ENCODE data around the gene KSR1.

KSR1 gene

DNA sequence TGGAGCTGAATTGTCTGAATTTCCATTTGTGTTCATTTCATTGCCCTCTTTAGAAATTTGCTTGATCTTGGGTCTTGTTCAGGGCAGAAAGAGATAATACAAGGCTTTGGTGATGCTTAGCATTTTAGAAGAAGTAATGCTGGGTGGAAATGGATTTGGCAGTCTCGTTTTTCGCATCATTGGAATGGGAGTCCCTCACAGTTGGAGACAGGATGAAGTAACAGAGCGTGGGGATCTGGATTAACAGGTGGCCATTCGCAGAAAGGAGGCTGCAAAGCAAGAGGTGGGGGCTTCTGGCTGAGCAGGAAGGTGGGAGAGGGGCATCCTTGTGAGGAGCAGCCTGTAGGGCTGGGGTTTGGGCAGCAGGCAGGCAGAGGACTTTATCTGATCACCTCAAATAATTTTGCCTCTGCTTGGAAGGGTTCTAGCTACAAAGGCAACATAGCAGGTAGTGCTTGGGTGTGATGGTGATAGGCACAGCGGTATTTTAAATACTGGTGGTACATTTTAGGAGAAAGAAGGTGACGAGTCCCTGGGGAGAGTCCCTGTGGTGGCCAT lies 17.0 kb downstream of the KSR1 start:
- no peak overlapping the region for H3K4me3 ChIP-seq (ENCODE audit: low read depth, low read length)

DNA sequence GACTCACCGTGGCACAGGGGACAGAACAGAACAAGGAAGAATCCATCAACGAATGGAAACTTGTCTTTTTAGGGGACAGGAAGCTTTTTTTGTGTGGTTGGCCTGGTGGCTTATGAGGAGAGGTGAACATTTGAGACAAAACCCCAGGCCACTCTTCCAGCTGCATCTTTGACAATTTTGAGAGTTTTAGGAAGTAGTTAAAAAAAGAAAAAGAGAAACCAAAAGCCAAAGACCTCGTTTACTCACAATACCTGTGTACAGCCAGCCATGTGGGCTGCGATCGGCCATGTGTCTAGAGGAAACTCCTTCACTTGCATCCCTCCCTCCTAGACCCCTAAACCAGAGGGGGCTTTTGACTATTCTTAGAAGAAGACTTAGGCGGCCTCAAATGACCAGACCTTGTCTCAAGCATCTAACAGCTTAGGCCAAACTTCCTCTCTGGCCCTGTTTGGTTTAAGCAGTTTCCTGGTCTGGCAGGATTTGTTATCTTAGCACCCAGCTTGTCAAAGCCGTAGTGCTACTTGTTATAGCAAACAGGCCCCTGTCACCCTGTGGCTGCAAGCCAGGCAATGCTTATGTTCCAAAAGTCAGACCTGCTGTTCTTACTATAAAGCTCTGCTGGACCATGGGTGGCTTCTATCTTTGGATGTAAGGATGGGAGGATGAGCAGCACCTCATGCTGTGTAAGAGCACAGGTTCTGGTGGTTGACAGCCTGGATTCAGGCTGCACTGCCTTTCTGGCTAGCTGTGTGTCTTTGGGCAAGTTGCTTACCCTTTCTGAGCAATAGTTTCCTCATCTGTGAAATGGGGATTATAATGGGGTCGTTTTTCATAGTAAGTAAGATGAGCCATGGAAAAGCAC lies 17.7 kb downstream of the KSR1 start:
- H3K4me3 ChIP-seq (ENCODE audit: low read depth, low read length), result no peak overlapping the region

DNA sequence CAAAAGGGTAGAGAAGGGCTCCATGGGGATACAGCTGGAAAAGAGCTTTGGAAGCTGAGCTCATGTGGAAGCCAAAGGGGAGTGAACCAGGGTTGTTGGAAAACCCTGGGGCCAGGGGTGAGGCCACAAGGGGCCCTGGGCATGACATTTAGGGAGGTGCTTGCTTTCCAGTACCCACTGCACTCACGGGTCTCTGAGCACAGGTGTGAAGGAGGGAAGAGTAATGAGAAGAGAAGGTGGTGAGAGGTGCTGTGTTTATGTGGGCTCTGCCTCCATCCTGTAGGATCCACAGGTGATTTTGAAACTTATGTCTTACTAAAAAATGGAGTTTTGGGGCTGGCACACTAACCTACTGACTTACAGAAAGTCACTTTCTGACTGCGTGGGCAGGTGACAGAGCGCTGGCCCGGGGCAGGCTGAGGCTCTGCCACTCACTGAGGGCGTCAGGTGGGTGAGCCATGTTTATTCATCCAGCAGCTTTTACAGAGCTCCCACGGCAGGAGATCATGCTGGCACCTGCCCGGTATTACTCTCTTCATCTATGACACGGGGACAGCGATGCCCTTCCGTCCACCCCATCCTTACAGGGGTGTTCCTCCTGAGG lies 18.9 kb downstream of the KSR1 start:
- H3K4me3 ChIP-seq (ENCODE audit: low read depth, low read length), result no peak overlapping the region

DNA sequence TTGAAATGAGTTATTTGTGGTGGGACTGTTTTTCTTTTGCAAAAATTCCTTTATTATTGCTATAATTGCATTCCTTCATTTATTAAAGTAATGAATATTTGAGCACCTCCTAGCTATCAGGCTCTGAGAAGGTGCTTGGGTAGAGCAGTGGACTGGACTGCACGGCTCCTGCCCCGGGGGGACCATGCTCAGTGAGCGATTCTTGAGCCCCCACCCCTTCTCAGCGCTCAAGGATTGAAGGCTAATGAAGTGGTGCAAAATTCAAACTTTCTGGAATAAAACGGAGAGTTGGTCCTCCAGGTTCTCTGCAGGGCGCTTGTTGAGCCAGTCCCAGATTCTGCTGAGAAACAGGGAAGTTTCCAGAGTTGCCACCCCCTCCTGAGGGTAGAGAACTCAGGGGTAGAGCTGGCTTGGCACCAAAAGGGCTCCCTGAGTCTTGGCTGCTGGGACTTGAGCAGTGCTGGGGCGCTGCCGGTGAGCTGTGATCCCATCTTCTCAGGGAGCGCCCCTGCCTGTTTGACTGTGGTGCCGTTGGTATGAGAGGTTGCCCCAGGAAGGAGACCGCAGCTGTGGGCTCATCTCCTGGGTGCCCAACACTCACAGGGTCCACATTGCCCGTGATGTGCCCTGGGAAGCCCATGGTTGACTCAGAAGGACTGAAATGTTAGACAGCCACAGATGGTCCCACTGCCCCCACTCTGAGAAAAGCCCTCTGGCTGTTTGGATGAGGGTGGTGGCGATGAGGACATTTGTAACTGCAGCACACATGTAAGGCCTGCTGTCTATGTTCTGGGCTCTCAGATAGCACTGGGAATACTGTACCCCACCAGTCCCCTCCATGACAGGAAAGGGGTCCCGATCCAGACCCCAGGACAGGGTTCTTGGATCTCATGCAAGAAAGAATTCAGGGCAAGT lies 20.0 kb downstream of the KSR1 start:
- no peak overlapping the region for H3K4me3 ChIP-seq (ENCODE audit: low read depth, low read length)

DNA sequence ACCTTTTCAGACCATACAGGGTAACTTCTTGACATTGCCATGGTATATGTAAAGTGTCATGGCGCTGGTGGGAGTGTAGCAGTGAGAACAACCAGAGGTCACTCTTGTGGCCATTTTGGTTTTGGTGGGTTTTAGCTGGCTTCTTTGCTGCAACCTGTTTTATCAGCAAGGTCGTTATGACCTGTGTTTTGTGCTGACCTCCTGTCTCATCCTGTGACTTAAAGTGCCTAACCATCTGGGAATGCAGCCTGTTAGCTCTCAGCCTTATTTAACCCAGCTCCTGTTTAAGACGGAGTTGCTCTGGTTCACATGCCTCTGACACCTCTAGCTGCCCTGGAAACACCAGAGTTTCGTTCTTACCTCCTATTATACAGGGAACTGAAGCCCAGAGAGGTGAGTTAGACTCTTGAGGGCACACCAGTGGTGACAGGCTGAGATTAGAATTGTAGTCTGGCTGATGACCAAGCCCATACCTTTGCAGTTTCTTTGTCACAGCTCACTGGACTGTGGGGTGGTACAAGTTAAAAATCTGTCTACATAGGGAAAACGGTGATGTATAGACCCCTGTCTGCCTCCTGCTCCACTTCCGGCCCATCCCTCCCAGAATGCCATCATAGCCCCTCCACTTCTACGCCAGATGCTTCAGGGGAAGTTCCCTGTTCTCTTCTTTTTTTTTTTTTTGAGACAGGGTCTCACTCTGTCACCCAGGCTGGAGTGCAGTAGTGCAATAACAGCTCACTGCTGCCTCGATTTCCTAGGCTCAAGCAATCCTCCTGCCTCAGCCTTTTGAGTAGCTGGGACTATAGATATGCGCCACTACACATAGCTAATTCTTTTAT lies 21.0 kb downstream of the KSR1 start:
- H3K4me3 ChIP-seq (ENCODE audit: low read depth, low read length), result no peak overlapping the region

DNA sequence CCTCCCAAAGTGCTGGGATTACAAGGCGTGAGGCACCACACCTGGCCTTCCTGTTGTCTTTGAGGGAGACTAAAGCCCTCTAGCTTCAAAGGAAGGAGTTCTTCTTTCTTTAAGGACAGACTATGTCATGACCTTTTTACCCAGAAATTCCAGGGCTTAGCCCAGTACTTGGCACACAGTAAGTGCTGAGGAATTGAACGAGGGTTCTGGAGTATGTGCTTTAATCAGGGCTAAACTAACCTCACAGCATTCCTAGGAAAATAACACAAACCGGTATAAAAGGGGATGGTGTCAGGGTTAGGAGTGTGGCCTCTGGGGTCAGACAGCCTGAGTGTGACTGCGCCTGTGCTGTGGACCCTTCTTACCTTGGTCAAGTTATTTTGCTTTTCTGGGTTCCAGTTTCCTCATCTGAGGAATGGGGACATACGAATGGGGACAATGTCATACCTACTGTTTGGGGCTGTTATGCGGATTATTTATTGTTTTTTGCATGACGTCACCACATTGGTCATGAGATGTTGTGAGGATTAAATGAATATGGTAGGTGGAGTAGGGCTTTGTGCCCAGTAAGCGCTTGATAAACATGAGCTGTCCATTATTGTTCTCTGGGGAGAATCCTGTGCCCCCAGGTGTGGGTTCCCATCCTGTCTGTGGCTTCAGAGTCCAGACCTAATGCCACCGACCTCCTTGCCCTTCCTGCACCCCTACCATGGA lies 21.9 kb downstream of the KSR1 start:
- no peak overlapping the region for H3K4me3 ChIP-seq (ENCODE audit: low read depth, low read length)

DNA sequence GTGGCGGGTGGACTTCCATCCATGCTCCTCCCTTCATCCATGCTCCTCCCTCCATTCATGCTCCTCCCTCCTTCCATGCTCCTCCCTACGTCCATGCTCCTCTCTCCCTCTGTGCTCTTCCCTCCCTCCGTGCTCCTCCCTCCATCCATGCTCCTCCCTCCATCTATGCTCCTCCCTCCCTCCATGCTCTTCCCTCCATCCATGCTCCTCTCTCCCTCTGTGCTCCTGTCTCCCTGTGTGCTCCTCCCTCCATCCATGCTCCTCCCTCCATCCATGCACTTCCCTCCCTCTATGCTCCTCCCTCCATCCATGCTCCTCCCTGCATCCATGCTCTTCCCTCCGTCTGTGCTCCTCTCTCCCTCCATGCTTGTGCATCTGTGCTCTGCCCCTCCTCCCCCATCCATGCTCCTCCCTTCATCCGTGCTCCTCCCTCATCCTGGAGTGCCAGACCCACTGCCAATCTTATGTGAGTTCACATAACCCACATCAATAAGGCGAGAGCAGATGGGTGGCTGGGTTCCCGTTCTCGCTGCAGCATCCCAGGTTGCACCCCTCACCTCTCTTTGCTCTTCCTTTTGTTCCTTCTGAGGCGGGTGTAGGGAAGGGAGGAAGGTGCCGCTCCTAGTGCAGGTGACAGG lies 22.8 kb downstream of the KSR1 start:
- H3K4me3 ChIP-seq (ENCODE audit: low read depth, low read length), result no peak overlapping the region

DNA sequence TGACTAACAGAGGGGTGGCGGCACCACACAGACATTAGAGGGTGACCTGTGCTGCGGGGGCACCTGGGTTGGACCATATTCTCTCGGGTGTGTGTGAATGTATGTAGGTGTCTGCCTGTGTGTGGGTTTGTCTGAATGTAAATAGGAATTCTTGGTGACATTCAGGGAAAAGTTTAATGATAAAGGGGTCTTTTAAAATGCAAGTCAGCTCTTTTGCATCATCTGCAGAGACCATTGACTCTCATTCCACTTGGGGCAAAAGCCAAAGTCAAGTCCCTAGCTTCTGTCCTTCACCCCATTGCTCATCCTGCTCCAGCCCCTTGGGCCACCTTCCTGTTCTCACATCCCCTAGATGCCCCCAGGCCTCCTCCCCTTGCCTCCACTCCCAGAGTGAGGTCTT lies 23.6 kb downstream of the KSR1 start:
- H3K4me3 ChIP-seq (ENCODE audit: low read depth, low read length), result no peak overlapping the region

DNA sequence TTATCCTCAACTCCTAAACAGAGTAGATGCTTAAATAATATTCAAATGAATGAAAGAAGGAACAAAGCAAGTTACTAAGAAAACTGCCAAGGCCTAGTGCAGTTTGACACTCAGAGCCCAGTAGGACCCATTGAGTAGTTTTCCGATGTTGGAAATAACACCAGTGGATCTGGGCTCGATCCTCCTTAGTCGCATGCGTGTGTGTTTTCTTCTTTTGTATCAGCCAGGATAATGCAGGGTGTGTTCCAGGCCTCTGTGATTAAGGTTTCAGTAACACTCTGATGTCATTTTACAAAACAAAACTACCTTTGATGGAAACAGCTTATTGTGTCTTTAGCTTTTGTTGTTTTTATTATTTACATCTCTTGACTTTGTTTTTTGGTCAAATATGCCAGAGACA lies 24.5 kb downstream of the KSR1 start:
- no peak overlapping the region for H3K4me3 ChIP-seq (ENCODE audit: low read depth, low read length)

DNA sequence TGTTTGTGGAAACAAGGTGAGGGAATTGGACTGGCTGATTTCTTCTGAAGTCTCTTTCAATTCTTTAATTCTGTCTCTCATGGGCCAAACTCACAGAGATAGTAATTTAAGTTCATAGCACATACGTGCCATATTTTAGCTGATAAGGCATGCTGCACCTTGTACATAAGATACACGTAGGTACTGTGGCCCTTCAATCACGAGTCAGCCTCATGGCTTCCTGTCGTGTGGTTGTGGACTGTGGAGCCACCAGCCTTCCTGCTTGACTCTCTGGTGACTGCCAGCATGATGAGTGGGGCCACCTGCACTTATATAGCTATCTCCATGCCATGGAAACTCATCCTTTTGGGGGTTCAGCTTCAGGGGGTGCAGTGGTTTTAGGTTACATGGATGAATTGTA lies 25.1 kb downstream of the KSR1 start:
- no peak overlapping the region for H3K4me3 ChIP-seq (ENCODE audit: low read depth, low read length)

DNA sequence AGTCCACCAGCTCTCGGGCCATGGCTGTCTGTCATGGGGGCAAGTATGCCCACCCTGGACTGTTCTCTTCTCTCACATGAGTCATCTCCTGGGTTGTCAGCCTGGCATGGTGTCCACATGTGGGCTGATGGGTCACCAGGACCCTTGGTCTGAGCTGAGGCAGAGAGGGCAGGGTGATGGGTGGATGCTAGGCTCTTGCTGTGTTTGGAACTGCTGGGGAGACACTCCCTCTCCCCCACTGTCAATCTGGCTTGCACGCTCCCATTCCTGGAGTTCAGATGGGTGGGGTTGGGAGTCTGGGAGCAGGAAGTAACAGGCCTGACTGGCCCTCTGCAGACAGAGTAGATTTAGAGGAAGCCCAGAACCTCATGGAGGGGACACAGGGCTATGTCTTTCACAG lies 28.9 kb downstream of the KSR1 start:
- no peak overlapping the region for H3K4me3 ChIP-seq (ENCODE audit: low read depth, low read length)

DNA sequence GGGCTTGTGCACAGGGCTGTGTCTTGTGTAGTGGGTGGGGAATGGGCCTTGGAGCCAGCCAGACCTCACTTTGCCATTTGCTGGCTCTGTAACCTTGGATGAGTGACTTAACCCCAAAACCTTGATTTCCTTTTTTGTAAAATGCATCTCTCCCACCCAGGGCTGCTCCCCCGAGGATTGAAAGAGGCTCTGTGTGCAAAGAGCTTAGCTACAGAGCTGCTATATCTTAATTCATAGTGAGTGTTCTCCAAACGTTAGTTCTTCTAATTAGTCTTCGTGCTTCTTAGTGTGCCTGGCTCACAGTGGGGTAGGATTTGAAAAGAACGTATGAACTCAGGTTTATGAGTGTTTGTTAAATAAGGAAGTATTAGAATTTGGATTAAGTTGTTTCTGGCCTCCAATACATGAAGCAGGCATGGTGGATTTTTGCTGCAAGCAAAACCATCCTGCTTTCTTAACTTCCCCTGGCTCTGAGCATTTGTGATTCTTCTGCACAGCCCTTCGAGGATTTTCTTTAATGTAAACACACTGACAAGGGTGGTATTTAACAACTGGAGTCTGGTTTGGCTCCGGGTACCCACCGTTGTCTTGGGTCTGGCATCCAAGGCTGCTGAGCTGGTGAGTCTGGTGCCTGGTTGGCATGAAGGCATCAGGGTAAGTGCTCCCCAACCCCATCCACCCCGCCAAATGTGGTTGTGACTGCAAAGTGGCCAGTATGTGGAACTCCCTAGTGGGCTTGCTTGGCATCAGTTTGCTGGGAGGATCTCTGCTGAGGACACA lies 29.7 kb downstream of the KSR1 start:
- H3K4me3 ChIP-seq (ENCODE audit: low read depth, low read length), result no peak overlapping the region

DNA sequence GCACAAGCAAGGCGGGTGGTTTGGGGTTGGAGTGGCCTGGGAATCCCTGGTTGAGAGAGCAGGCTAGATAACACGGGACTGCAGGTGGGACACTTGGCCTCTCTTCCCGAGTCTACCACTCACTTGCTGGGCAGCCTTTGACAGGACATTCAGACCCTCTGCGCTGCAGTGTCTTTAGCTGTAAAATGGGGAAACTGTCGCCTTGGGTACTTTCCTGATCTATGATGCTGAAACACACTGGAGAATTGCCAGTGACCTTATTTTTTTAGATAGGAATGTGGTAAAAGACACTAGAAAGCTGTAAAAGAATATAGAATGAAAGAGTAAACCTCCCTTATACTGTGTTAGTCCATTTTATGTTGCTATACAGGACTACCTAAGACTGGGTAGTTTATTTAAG lies 30.5 kb downstream of the KSR1 start:
- no peak overlapping the region for H3K4me3 ChIP-seq (ENCODE audit: low read depth, low read length)

DNA sequence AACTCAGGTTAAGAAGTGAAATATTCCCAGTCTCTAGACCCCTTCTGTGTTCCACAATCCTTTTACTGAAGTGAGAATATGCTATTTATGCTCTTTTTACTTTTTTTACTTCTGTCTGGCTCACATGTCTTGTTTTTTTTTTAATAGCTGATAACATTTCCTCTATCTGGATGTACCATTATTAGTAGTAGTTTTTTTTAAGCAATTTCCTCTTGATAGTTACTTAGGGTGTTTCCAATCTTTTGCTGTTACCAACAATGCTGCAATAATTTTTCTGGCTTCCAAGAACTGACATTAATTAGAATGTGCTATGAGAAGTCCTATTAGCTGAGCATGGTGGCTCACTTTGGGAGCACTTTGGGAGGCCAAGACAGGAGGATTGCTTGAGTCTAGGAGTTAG lies 32.0 kb downstream of the KSR1 start:
- H3K4me3 ChIP-seq (ENCODE audit: low read depth, low read length), result no peak overlapping the region

DNA sequence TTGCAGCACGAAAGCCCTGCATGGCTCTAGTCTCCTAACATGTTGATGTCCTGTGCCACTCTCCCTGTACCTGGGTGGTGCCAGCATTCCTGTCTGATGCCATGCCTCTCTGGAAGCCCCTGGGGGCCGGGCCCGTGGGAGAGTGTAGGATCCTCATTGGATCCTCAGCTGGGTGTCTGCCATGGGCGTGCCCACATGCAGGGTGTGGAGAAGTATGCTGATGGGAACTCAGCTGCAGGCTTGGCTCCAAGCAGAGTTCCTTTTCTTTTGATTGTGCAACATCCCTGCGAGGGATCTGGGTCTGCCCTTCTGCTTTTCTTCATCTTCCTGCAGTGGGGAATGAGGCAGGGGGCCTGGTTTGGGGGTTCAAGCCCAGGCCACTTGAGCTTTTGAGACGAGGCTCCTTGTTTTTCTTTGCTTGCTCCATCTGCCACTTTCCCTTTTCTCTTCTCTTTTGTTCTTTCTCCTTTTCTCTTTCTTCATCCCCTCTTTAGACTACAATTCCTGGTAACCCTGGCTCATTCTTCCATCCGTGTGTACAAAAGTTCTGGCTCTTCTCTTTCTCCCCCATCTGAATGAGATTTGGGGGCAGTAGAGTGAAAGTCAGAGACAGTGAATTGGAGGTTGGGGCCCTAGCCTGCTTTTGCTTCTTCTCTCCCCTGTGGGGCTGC lies 32.9 kb downstream of the KSR1 start:
- H3K4me3 ChIP-seq (ENCODE audit: low read depth, low read length), result no peak overlapping the region

DNA sequence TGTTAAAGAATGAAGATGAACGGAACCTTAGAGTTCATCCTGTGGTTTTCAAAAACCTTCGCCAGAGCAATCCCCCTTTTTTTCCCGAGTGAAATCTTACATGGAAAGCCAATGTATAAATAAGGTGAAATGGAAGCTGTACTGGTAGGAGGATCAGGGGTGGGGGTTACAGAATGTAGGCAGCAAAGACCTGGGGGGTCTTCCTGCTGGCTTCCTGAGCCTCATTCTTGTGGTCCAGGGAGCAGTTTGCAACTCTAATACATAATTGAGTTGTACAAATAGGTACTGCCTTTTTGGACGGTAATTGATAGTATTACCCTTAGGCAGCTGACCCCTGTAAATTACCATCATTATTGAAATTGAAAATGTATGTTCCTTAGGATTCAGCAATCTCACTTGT lies 34.1 kb downstream of the KSR1 start:
- H3K4me3 ChIP-seq (ENCODE audit: low read depth, low read length), result no peak overlapping the region

DNA sequence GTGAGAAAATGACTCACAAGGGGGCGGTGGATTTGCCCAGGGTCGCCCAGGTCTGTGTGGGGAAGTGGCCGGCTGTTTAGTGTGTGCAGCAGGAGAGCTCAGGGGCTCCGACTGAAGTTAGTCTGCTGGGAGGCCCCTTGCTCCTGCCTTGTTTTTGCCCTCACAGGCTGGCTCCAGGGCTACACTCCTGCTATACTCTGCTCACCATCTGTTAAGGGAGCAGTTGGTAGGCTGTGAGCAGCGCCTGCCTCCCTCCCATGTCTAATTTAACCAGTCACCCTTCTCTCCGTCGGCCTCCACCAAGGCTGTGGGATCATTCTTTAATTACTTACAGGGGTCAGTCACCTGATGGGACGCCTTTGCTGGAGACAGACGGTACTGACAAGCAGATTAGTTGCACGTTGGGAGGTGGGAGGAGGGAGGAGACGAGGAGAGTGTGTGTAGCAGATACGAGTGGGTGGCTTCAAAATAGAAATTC lies 35.5 kb downstream of the KSR1 start:
- H3K4me3 ChIP-seq (ENCODE audit: low read depth, low read length), result no peak overlapping the region

DNA sequence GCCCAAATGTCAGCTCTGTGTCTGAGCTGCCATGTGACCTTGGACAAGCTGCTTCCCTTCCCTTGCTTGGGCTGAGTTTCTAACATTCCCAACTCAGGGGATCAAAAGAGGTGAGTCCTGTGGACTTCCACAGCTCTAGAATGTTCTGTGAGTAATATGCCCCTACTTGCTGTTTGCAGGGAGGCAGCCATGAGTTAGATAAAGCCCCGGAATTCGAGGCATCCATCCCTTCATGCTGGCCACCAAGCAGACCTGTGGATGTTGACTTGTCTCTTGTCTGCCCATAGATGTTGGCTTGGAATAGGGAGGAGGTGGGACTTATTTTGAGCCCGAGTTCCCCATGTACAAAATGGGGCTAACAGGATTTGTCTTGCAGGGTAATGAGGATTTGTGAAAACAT lies 36.2 kb downstream of the KSR1 start:
- no peak overlapping the region for H3K4me3 ChIP-seq (ENCODE audit: low read depth, low read length)
